HL-60 (cell line): ENCODE results near the gene KDELR1.

Source experiments
- DNase-seq, 2 experiments: peaks; one replicate each; pipeline ENCODE4 v3.0.0-alpha.2; 2010 to 2020; ENCODE audit warnings: low read depth in 1 of 2, low spot score in 1 of 2
- H3K27ac ChIP-seq: fragments of 250-450 bp; sonication (Bioruptor Pico); replicated peaks from 2 replicates; pipeline ENCODE4 v1.5.1; 2020; ENCODE audit warnings: mild to moderate bottlenecking, moderate library complexity
- H3K27me3 ChIP-seq: fragments of 250-450 bp; sonication (Bioruptor Pico); 2 replicates; pipeline ENCODE4 v1.5.1; 2021; ENCODE audit warnings: mild to moderate bottlenecking, moderate library complexity; ENCODE audit not compliant: insufficient read depth, poor library complexity, severe bottlenecking
- H3K4me3 ChIP-seq: replicated peaks from 2 replicates; pipeline ENCODE4 v1.5.1; 2011; ENCODE audit warnings: mild to moderate bottlenecking, control low read depth, low read length; ENCODE audit not compliant: insufficient read depth
- GABPA ChIP-seq: IDR thresholded peaks from 2 replicates; pipeline ENCODE4 v1.6.1; 2012; ENCODE audit warnings: low read depth
- POLR2AphosphoS5 ChIP-seq: IDR thresholded peaks from 2 replicates; pipeline ENCODE4 v1.6.1; 2012; ENCODE audit warnings: low read depth
- SPI1 ChIP-seq: IDR thresholded peaks from 2 replicates; pipeline ENCODE4 v1.6.1; 2012; ENCODE audit warnings: low read depth, mild to moderate bottlenecking, borderline replicate concordance
- TF ChIP-seq, protein P1 (sequence below): IDR thresholded peaks from one replicate; pipeline ENCODE4 v1.5.1; 2011; ENCODE audit warnings: low read length, control low read depth, inconsistent platforms; ENCODE audit not compliant: insufficient read depth
- TF ChIP-seq, protein P2 (sequence below): IDR thresholded peaks from 2 replicates; pipeline ENCODE4 v1.6.1; 2012; ENCODE audit warnings: low read depth; ENCODE audit not compliant: insufficient replicate concordance

KDELR1 gene

DNA sequence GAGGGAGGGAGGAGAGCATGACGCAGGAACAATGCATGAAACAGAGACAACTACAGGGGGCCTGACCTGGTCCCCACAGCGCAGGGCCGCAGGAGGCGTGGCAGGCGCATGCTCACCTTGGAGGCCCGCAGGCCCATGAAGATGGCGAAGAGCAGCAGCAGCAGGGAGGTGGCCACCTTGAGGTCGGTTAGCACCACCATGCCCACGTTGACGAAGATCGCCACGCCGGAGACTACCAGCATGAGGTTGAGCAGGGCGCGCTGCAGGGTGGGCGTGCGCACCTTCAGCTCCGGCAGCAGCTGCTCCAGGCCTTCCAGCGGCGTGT is 49.0 kb downstream of the KDELR1 start:
- H3K27me3 ChIP-seq, result no peaks in the 10 kb centered on the region
- H3K4me3 ChIP-seq, result no peak overlapping the region
- H3K27ac ChIP-seq, result no peak overlapping the region
- TF ChIP-seq, protein P1, sequence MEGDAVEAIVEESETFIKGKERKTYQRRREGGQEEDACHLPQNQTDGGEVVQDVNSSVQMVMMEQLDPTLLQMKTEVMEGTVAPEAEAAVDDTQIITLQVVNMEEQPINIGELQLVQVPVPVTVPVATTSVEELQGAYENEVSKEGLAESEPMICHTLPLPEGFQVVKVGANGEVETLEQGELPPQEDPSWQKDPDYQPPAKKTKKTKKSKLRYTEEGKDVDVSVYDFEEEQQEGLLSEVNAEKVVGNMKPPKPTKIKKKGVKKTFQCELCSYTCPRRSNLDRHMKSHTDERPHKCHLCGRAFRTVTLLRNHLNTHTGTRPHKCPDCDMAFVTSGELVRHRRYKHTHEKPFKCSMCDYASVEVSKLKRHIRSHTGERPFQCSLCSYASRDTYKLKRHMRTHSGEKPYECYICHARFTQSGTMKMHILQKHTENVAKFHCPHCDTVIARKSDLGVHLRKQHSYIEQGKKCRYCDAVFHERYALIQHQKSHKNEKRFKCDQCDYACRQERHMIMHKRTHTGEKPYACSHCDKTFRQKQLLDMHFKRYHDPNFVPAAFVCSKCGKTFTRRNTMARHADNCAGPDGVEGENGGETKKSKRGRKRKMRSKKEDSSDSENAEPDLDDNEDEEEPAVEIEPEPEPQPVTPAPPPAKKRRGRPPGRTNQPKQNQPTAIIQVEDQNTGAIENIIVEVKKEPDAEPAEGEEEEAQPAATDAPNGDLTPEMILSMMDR, result no peak
- TF ChIP-seq, protein P2, sequence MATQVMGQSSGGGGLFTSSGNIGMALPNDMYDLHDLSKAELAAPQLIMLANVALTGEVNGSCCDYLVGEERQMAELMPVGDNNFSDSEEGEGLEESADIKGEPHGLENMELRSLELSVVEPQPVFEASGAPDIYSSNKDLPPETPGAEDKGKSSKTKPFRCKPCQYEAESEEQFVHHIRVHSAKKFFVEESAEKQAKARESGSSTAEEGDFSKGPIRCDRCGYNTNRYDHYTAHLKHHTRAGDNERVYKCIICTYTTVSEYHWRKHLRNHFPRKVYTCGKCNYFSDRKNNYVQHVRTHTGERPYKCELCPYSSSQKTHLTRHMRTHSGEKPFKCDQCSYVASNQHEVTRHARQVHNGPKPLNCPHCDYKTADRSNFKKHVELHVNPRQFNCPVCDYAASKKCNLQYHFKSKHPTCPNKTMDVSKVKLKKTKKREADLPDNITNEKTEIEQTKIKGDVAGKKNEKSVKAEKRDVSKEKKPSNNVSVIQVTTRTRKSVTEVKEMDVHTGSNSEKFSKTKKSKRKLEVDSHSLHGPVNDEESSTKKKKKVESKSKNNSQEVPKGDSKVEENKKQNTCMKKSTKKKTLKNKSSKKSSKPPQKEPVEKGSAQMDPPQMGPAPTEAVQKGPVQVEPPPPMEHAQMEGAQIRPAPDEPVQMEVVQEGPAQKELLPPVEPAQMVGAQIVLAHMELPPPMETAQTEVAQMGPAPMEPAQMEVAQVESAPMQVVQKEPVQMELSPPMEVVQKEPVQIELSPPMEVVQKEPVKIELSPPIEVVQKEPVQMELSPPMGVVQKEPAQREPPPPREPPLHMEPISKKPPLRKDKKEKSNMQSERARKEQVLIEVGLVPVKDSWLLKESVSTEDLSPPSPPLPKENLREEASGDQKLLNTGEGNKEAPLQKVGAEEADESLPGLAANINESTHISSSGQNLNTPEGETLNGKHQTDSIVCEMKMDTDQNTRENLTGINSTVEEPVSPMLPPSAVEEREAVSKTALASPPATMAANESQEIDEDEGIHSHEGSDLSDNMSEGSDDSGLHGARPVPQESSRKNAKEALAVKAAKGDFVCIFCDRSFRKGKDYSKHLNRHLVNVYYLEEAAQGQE, result no peak
- TF ChIP-seq SPI1 (no peak), POLR2AphosphoS5 (no peak), GABPA (no peak)
- DNase-seq, result no peak

DNA sequence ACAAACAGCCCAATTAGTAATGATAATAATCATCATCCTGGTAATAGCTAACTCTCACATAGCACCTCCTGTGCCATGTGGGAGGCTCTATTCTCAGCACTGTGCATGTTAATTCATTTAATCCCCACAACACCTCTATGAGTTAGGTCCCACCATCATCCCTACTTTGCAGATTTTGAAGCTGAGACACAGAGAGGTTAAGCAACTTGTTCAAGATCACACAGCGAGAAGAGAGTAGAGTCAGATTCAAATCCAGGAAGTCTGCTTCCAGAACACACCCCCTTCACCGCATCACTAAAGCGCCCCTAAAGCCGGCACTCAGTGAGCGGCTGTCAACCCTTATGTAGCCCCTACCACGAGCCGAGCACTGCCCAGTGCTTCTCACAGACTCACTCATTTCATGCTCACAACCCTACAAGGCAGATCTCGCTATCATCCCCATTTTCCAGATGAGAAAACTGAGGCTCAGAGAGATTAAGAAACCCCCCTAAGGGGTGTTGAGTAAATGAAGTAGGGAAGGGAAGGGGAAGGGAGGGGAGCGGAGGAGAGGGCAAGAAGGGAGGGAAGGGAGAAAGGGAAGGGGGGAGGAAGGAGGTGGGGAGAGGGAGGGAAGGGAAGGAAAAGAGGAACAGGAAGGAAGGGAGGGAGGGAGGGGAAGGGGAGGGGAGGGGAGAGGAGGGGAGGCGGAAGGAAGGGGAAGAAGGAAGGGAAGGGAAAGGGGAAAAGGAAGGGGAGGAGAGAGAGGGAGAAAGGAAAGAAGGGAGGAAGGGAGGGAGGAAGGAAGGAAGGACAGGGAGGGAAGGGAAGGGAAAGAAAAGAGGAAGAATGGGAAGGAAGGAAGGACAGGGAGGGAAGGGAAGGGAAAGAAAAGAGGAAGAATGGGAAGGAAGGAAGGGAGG is 49.6 kb downstream of the KDELR1 start:
- no peak overlapping the region for H3K27ac ChIP-seq
- peak in 1 of 2 experiments; percentile 76 for DNase-seq
- H3K4me3 ChIP-seq, result no peak overlapping the region
- TF ChIP-seq, protein P1, result no peak
- TF ChIP-seq GABPA, result no peak
- no peak for TF ChIP-seq SPI1
- TF ChIP-seq POLR2AphosphoS5, result no peak
- TF ChIP-seq, protein P2, result no peak
- H3K27me3 ChIP-seq, result no peaks in the 10 kb centered on the region

DNA sequence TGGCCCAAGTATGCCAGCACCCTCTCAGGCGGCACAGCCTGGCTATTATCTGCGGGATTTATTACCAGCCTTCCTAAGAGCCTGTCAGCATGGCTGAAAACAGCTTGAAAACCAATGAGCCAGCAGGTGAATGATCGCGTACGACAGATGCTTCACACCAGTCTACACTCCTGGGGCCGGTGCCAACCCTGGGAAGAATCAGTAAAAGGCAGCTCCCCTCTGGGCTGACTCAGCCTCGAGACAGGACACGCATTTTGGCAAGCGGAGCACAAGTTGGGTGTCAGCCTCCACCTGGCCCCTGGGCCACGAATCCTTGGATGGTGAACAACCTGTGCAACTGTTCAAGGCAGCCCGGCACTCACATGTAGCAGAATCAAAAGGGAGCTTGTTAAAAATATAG is 50.4 kb downstream of the KDELR1 start:
- Histone ChIP-seq H3K4me3 (no peak overlapping the region), H3K27me3 (no peaks in the 10 kb centered on the region), H3K27ac (no peak overlapping the region)
- no peak for DNase-seq
- TF ChIP-seq POLR2AphosphoS5 (no peak), SPI1 (no peak), GABPA (no peak)
- TF ChIP-seq, protein P2, result no peak
- TF ChIP-seq, protein P1, result no peak
